NCI-H82 (cell line): ENCODE data around the gene ANKRD6.

ENCODE experiments used
- DNase-seq: peaks from one replicate; lab custom pipeline; 2025; lab: John Stamatoyannopoulos, UW

The ANKRD6 gene

DNA sequence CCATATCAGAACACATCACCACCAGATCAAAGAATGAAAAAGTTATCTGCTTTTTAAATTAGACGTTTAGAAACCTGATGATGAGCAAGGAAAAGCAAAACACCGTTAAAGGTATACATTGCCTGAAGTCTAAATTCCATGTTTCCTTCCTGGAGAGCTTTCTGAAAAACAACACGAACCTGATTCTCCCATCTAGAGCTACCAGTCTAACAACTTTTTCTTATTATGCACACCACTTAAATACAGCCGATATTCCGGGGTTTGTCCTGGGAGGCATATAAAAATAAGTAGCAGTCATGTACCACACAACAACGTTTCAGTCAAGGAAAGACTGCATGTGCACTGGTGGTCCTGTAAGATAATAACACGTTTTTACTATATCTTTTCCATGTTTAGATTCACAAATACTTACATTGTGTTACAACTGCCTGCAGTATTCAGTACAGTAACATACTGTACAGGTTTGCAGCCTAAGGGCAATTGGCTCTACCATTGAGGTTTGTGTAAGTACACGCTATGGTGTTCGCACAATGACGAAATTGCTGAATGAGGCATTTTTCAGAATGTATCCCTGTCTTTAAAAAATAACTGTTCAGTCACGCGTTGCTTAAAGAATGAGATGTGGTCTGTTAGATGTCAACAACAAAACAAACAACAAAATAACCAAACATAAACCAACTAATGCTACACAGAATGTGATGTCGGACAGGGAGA is 224.7 kb downstream of the ANKRD6 start:
- no peak for DNase-seq

DNA sequence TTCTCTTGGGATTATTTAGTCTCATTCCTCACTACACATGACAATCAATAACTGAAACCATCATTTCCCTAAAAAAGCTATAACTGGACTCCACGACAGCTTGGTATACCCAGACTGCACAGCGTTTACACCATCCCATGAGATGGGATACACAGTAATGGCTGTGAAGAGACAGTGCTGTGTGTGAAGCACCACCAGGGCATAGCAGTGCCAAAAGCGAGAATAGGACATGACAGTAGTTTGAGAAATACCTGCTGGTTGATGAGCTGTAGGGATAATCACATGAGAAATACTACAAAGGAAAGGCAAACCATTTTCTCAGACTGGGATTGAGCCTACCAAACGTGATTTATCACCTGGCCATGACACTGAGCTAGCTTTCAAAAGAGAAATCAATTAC is 228.0 kb downstream of the ANKRD6 start:
- DNase-seq, result no peak

DNA sequence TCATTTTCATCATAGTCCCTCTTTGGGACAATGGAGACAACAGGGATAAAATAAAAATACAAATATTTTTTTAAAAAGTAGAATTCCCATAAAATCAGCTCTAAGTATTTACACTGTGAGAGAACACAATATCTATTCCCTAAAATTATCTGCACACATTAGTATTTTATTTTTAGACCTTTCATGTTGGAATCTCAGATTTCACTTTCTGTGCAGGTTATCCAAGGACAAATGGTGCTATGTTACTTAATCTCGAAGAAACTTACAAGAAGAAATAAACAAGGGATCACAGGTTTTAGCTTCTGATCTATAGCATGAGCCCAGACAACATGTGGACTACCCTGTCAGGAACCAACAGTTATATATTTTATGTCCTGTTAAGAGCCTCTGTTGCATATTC is 228.6 kb downstream of the ANKRD6 start:
- no peak for DNase-seq

DNA sequence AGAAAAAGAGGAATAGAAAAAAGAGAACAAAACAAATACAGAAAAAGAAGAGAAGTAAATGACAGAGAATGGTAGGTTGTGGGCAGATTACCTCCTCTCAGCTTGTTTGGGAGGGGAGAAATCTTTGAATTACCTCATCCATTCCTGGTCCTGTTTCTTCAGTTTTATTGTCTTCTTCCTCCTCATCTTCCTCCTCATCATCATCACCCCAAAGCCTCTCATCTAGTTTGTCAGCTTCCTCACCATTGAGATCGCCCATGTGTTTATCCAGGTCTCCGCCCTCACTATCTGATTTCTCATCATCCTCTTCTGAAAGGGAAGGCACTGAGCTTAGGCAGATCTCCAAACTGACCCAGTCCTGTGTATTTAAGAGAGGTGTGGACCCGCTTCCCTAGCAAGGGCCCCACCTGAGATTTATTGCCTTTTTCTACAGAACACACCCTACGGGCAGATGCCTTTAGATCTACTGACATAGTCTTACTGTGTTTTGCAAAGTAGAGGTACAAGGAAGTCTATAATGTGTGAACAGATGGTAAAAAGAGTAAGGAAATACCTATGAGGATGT is 229.8 kb downstream of the ANKRD6 start:
- DNase-seq, result no peak

DNA sequence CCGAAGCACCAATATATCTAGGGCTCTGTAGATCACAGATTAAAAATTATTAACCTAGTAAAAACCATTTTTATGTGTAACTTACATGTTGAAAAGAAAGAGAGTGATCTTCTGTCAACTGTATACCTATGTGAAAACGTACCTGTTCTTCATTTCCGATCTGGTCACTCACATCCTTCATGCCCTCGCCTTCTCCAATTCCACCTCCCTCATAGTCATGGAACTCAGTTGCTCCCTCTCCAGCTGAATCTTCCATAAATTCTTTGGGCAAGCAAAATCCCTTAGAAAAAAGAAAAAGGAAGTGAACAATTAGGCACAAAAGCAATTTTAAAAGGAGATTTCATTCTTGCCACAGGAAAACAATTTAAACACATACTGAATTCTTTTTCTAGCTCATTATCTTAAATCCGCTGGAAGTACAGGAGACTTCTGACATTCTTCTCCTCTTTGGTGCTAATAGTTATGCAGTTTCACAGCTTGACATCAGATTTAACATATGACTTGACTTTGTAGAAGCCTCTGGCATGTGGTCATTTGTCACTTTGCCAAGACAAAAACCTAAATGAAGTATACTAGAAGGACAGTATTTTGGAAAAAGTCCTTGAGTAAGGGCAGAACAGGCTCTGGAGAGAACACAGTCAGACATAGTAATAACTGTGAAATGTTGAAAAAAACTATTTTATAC is 235.1 kb downstream of the ANKRD6 start:
- no peak for DNase-seq

DNA sequence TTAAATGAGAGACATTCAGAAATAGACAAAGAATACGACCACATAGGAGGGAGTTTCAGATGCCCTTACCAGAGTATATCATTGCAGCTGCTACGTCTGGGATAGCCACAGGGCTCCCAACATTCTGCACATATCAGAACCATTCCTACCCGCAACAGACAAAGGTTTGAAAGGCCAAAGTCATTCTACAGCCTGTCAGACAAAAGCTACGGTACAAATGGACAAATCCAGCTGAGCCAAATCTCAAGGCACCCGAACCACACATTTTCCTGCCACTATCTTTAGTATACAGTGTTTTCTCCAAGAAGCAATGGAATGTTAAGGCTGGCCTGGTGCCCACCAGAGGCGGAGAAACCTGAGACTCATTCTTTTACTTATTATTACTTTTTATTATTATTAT is 236.1 kb downstream of the ANKRD6 start:
- no peak for DNase-seq

DNA sequence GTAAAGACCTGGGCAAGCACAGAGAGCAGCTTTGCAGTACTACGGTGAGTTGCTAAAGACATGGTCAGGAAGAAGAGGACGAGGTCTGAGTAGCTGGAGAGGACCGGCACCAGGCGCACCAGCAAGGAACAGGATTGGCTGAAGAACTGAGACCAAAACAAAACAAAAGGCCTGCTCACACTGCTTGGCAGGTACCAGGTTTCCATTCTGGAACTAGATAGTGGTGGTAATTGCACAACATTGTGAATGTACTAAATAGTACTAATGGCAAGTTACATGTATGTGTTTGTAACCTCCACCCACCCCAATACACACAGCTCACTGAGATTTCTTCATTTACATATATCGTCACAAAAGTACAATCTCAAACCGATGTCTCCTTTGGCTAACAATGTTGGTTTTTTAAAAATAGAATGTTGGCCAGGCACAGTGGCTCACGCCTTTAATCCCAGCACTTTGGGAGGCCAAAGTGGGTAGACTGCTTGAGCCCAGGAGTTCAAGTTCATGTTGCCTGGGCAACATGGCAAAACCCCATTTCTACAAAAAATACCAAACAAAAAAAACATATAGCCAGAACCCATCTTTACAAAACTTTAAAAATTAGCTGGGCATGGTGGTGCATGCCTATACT is 238.1 kb downstream of the ANKRD6 start:
- no peak for DNase-seq

DNA sequence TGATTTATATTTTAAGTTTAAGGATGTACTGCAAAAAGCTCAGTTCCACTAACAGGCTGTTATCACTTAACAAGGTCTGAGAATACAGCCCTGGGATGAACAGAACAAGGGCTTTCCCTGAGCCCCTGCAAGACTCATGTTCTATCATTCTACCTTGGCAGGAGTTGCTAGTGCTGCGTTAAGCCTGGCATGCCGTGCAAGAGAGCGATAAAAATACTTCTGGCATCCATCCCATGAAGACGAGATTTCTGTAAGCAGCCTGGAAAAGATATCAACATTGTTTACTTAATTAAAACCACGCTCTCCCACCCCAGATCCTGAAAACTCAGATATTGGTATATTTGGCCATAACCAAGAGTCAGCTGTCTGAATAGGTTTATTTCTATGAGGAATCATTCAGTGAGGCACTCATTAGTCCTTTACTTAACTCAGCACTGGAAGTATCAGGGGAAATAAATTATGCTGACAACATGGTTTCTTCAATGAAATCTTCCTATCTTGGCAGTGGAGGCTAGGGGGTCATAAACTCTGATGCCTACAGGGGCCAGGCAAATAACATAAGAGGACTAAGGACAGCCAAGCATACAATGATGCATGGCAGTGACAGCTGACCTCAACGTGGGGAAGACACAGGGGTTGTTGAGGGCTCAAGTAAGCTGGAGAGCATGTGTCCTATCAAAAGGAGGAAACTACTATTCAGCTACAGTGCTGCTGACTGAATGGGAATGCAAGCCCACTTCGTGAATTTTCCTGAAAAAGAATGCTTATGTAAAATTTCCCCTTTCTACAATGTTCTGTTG is 243.2 kb downstream of the ANKRD6 start:
- no peak for DNase-seq

DNA sequence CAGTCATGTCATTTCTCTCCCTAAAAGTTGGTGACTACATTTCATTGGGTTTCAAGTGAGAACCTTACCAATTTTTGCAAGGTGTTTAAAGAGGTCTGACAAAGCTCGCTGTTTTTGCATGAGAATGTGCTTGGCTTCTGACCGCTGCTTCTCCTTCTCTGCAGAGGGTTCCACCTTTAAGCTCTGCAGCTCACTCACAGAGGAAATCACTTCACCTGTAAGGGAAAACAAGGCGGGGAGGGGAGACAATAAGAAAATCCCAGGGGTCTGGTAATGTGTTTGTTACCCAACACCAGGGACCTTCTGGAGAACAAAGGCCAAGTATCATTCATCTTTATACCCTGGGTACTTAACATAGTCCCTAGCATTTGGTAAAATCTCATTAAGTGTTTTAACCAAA is 245.6 kb downstream of the ANKRD6 start:
- DNase-seq, result no peak

DNA sequence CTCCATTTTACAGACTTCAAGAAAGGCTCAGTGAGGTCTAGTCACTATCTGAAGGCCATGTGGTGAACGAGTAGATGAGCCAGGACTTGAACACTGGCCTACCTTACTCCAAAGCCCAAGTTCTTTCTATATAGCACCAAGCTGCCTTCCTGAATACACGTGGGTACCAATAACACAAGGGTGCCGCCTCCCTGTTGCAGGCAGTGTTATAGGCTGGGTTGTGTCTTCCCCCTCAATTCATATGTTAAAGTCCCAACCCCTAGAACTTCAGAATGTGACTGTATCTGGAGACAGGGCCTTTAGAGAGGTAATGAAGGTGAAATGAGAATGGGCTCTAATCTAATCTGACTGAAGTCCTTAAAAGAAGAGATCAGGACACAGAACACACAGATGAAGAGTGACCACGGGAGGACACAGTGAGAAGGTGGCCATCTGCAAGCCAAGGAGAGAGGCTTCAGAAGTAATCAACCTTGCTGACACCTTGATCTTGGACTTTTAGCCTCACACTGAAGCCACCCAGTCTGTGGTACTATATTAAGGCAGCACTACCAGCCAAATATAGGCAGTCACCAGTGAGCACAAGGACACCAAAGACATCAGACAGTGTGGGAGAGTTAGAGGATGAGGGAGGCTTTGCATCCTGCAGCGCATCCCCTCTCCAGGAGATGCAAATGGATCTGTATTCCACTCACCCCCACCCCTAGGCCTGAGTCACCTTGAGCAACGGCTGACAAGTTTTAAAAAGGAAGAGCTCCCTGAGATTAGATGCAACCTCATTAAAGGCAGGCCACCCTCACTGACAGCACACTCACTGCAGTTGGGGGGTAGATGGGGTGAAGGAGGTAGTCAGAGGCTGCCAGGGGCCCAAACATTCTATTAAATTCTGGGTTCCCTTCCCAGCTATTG is 246.5 kb downstream of the ANKRD6 start:
- no peak for DNase-seq

DNA sequence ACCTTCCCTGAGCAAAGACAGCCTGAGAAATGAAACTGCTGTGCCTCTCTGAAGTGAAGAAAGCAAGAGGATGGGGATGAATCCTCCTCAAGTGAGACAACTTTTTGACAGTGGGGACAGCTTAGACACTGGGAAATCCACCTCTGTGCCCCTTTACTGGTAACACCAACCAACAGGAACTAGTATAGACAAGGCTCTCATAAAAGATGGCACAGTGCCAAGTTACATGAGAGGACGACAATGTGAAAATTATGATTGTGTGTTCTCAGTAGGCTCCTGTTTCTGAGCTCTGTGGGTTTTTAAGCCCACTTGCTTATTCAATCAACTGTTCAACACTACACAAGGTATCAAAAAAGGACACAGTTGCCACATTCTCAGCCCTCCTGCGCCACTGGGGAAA is 247.2 kb downstream of the ANKRD6 start:
- DNase-seq, result no peak

DNA sequence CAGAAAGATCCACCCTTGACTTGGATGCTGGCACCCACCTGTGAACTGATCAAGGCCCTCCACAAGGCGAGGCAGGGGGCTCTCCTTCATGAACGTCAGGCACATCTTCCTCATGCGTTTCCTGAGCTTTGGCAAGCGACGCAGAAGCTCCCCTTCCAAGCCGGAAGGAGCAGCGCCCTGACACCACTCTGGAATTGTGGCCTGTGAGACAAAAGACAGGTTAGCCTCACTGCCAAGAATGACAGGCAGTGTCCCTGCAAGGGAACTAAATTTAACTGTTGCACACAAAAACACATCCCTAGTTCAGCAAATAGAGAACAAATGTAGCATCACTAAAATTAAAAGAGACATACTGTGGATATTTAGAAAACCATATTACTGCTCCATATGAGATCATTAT is 247.6 kb downstream of the ANKRD6 start:
- no peak for DNase-seq

DNA sequence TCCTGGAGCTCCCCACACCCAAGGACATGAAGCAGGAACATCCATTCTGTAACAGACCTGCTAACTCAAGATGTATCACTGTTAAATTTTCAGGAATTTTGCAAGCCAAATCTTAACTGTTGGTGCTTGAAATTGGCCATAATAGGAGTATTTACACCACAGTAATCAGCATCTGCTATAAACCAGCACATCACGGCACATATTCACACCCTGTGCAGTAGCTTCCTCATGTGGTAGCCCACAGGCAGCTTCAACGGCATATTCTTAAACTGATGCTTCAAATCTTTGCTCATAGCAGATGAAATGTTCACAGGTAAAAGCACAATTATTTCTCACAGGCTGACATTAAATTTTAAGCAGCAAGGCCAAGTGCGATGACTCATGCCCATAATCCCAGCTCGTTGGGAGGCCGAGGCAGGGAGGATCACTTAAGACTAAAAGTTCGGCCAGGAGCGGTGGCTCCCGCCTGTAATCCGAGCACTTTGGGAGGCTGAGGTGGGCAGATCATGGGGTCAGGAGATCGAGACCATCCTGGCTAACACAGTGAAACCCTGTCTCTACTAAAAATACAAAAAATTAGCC is 249.1 kb downstream of the ANKRD6 start:
- no peak for DNase-seq

DNA sequence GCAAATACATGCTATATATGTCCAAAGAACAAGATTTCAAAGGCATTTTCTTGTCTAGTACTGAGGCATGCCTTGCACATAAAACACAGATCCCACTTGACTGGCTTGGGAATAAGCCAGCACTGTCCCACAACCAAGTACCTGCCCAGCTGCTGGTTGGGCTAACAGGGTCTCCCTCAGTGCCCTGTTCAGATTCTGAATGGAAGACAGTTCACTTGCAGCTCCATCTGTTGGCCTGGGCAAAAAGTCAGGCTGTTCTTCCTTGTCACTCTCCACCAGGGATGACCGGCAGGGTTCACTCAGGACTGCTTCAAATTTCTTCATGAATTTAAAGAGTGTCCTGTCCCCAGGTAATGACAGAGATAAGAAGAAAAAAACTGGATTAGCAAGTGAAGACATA is 250.0 kb downstream of the ANKRD6 start:
- DNase-seq, result no peak
